ENCODE data around the gene EYA4. TPM values are rescaled to one million over a fixed set of nuclear protein-coding genes. Genes with fewer than 3 reads are reported as not detected.

Gene EYA4
- total and polyA plus RNA-seq, 3 donors from 2014 or later: 8.1 to 11.3 (median 10.7) TPM

DNA sequence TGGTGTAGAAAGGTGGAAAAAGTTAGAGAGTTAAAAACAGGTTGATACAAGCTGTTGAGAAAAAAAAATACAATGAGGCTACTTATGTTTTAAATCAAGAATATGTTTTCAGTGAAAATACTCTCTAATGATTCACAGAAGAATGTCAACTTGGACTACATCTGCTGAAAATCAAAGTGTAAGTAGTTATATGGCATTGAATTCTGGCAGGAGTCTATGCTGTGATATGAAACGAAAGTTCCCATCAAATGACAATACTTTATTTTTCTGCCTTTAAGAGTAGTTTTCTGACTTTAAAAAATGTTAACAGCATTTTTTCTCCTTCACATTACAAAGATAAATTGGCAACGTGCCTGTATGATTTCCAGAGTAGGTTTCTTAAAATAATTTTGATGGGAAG, 158.3 kb downstream of the EYA4 start:
- Histone ChIP-seq H3K27me3 (no peaks in the 10 kb centered on the region), H3K4me3 (no peak overlapping the region), H3K4me1 (no peaks in the 10 kb centered on the region), H3K36me3 (ENCODE audit: low read depth, missing control alignments) (no peaks in the 10 kb centered on the region), H3K9me3 (no peaks in the 10 kb centered on the region), H3K27ac (no peak overlapping the region)
- WGBS, 2 donors: 48 to 49% methylated on average over 2 of the region's 2 CpGs
- intact Hi-C loops (cut with DNase I; ENCODE audit: low total_unique reads): no loop called here
- no peak for DNase-seq
- TF ChIP-seq, protein P1, sequence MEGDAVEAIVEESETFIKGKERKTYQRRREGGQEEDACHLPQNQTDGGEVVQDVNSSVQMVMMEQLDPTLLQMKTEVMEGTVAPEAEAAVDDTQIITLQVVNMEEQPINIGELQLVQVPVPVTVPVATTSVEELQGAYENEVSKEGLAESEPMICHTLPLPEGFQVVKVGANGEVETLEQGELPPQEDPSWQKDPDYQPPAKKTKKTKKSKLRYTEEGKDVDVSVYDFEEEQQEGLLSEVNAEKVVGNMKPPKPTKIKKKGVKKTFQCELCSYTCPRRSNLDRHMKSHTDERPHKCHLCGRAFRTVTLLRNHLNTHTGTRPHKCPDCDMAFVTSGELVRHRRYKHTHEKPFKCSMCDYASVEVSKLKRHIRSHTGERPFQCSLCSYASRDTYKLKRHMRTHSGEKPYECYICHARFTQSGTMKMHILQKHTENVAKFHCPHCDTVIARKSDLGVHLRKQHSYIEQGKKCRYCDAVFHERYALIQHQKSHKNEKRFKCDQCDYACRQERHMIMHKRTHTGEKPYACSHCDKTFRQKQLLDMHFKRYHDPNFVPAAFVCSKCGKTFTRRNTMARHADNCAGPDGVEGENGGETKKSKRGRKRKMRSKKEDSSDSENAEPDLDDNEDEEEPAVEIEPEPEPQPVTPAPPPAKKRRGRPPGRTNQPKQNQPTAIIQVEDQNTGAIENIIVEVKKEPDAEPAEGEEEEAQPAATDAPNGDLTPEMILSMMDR (IDR thresholded peaks at IDR 0.05): no peak
- TF ChIP-seq POLR2A (IDR thresholded peaks at IDR 0.05): no peak

DNA sequence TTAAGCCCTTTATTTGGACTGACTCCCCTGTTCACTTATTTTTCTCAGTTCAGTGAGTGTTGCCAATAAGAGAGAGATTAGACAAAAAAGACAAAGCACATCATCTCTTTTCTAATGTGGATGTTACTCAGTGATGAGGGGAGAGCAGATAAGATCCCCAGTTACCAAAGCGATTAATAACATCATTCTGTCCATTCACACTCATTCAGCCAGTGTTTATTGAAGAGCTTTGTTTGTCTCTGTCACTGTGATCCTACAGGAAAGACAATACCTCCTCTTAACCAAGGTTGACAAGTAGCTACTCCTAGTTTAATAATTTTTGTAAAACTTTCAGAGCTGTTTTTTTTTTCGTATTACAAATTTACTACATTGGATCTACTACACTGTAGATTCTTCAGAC, 163.0 kb downstream of the EYA4 start:
- Histone ChIP-seq H3K36me3 (ENCODE audit: low read depth, missing control alignments) (no peaks in the 10 kb centered on the region), H3K27ac (no peak overlapping the region), H3K27me3 (no peaks in the 10 kb centered on the region), H3K9me3 (no peaks in the 10 kb centered on the region), H3K4me1 (no peaks in the 10 kb centered on the region), H3K4me3 (no peak overlapping the region)
- WGBS, 2 donors: 78 to 94% methylated on average over 2 of the region's 2 CpGs
- intact Hi-C loops (cut with DNase I; ENCODE audit: low total_unique reads): no loop called here
- TF ChIP-seq, protein P1 (IDR thresholded peaks at IDR 0.05): no peak
- no peak for TF ChIP-seq POLR2A (IDR thresholded peaks at IDR 0.05)
- DNase-seq: no peak

DNA sequence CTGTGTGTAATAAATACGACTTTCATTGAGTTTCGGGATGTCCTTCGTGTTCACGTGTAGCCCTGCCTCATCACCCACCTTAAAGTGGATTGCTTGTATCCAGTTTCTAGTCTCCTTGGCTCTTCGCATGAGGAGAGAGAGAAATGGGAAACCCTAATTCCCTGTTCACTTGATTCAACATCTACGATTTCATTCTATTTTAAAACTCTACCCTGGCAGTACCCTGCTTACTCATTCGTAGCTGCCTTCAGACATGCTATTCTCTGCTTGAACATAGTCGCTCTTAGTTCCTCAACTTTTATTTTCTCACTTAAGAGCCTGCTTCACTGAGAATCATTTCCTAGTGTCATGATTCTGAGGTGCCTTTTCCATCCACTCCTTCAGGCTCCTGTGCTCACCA, 163.6 kb downstream of the EYA4 start:
- Histone ChIP-seq H3K4me1 (no peaks in the 10 kb centered on the region), H3K27me3 (no peaks in the 10 kb centered on the region), H3K4me3 (no peak overlapping the region), H3K9me3 (no peaks in the 10 kb centered on the region), H3K27ac (no peak overlapping the region), H3K36me3 (ENCODE audit: low read depth, missing control alignments) (no peaks in the 10 kb centered on the region)
- 90 to 91% methylated on average over 8 of the region's 8 CpGs for WGBS, 2 donors
- intact Hi-C loops (cut with DNase I; ENCODE audit: low total_unique reads): no loop called here
- TF ChIP-seq, protein P1 (IDR thresholded peaks at IDR 0.05): no peak
- no peak for TF ChIP-seq POLR2A (IDR thresholded peaks at IDR 0.05)
- DNase-seq: no peak

DNA sequence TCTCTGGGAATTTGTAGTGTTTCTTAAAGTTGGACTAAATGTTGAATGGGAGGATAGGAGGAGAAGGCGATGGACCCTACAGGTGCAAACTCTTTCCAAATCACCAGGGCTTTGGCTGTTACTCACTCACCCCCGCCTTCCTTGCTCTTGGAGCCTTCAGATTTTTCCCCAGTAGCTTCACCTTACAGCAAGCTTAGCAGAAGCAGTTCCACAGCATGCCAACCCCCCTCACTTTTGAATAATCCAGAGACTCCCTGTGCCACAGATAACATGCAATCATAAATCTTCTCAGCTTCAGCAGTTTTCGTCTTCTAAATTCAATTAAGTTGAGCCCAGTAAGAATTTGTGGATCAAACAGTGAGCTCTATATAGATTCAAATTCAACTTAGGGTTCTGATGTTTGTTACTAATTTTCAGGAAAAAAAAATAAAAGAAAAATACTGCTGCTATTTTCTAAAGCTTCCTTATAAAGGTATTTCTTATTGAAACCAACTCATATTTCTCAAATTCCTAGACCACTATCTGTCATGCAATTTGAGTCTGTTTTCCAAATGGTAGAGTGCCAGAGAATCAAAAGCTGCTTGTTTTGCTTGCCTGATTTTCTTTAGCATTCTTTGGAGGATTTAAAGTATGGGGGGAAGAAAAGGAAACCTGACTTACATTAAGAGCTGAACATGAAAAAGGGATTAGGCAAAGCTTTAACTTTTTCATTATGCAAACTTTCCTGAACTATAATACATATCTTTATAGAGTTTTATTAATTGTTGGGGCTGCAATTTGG, 166.4 kb downstream of the EYA4 start:
- Histone ChIP-seq H3K4me1 (no peaks in the 10 kb centered on the region), H3K4me3 (no peak overlapping the region), H3K27me3 (no peaks in the 10 kb centered on the region), H3K9me3 (no peaks in the 10 kb centered on the region), H3K36me3 (ENCODE audit: low read depth, missing control alignments) (no peaks in the 10 kb centered on the region), H3K27ac (no peak overlapping the region)
- TF ChIP-seq, protein P1 (IDR thresholded peaks at IDR 0.05): no peak
- no peak for TF ChIP-seq POLR2A (IDR thresholded peaks at IDR 0.05)
- DNase-seq: no peak
- intact Hi-C loops (cut with DNase I; ENCODE audit: low total_unique reads): no loop called here
- WGBS, 2 donors: 64 to 73% methylated on average over 3 of the region's 3 CpGs

DNA sequence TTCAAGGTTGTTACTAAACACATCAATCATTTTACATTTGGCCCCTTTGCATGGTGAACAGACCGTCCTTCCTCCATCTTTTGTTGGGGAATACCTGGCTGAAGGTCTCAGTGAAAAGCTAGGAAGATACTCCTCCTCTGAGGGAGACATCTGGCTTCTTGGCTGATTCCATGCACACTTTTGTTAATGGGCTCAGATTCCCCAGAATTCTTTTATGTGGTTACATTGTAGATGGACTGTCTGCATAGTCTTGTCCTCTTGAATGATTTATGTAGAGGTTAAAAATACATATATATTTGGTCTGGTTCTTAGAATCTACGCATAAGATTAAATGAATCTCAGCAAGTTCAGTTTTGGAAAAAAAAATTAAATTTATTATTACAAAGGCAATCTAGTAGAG, 167.0 kb downstream of the EYA4 start:
- H3K4me1 ChIP-seq: no peaks in the 10 kb centered on the region
- no peak for TF ChIP-seq POLR2A (IDR thresholded peaks at IDR 0.05)
- TF ChIP-seq, protein P1 (IDR thresholded peaks at IDR 0.05): no peak
- intact Hi-C loops (cut with DNase I; ENCODE audit: low total_unique reads): no loop called here

More for the DNA sequence above, 167.0 kb downstream of the EYA4 start:
- DNase-seq: no peak
- H3K36me3 ChIP-seq (ENCODE audit: low read depth, missing control alignments): no peaks in the 10 kb centered on the region
- H3K9me3 ChIP-seq: no peaks in the 10 kb centered on the region
- H3K27me3 ChIP-seq: no peaks in the 10 kb centered on the region
- H3K4me3 ChIP-seq: no peak overlapping the region
- WGBS, 2 donors: 56 to 63% methylated on average over 2 of the region's 2 CpGs
- H3K27ac ChIP-seq: no peak overlapping the region
